ENCODE results near the gene ADCY1.

ADCY1 gene

DNA sequence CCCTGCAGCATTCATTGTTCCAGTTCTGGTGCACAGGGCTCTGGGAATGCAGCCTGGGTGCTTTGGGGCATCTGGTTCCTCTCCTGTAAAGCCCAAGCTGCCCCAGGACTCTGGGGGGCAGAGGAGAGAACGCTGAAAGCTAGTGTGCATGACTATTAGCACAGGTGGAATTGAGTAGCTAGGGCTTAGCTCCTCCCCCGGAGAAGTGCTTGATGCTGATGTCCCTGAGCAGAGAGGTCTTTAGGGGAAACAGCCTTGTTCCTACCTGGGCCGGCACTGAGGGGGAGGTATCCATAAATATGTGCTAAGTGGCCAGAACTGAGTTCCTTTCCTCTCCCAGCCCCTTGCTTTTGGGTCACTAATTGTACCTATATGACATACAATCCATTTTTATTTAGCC is 3.9 kb downstream of the ADCY1 start:
- DNase-seq: no peak

GRCh38 chr7:45578467-45578866 is 4.3 kb downstream of the ADCY1 start:
- DNase-seq: no peak

GRCh38 chr7:45579391-45579801 is 5.2 kb downstream of the ADCY1 start:
- DNase-seq: no peak

DNA sequence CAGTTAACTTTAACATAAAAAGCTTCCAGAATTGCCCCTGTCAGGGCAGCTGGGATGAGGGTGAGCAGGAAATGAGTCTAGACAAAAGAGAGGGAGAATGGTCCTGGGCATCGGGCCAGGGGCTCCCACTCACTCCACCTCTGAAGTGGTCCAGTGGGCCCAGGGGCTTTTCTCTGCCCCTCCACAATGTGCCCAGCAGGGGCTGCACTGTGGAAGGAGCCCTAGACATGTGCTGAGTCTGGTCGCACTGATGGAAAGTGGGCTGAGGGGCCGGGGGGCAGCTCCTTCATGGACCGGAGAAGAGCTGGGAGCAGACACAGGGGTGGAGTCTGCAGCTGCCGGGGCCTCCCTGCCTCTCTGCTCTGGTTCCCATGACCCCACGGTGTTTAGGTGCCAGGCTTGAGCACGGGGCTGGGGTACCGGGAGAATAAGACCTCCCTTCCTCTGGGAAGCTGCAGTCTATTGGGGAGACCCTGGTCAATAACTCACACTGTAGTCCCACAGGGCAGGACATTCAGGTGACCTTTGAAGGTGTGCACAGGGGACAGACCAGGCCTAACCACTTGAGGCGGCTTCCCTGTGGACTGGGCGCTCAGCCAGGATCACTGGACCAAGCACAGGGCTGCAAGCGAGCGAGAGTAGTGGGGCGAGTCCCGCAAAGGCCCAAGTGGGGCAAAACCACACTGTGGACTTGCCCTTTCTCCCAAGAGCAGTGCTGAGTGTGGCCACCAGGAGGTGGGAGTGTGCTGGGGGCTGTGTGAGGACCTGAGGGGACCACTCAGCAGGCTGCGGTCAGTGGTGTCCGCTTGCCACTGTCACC is 6.1 kb downstream of the ADCY1 start:
- DNase-seq: no peak

DNA sequence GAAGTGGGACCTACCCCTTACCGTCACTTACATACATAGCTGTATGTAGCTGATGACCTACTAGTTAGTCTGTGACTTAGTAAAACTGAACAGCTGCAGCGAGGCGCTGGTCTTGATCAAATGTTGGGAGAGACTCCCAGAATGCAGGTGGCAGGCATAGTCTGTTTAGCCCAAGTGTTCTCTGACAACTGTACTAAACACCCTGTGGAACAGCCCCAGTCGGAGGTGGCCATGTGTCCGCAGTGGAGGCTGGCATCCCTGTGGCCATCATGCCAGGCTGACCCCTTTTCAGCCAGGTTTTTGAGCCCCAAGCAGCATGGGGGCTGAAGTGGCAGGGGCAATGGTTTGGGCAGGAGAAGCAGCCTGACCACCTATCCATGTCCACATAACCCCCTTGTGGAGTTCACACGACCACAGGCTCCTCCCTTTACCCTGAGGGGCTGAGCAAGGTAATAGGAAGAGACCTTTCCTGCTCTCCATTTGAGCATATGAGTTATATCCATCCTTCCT is 7.2 kb downstream of the ADCY1 start:
- DNase-seq: no peak

DNA sequence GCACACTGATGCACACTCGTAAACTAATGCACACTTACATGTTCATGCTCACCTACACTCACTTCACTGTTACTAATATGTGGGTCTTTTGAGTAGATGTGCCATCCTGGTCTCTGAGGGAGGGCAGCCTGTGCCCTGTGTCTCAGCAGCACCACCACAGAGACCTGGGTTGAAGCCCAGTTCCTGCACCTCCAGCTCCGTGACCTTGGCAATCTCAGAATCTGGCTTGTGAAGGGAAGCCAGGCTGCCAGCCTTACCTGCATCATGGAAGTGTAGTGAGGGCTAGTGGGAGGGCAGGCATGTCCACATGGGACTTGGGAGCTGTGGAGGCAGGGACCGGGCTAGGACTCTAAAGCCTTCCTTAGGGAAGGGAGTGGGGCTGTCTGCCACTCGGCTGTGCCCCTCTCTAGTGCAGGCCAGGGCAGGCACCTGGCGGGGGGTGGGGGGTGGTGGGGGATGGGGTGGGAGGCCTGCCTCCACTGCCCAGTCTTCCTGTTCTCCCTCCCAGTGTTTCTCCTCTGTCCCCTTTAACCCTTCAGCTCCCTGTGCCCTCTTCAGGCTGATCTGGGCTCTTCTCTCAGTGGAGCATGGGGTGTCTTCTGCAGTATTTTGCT is 8.1 kb downstream of the ADCY1 start:
- DNase-seq: no peak

- no peak for DNase-seq
Observed at GRCh38 chr7:45582868-45583277, 8.7 kb downstream of the ADCY1 start.

DNA sequence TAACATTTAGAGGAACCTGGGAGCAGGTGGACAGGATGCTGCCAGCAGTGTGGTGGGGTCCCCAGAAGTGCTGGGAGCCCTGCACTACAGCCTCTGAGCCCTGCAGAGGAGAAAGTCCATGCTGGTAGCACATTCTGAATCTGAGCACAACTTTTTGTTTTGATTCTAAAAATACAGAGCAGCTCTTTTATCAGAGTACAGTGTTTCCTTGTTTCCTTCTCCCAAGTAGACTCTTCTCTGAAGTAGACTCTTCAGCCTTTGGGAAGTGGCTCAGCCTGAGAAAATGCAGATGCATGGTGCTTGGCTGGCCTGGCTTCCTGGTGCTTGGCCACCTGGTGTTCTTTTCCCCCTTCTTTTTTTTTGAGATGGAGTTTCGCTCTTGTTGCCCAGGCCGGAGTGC is 9.1 kb downstream of the ADCY1 start:
- no peak for DNase-seq

- DNase-seq: no peak
Observed at GRCh38 chr7:45584261-45585210, 10.4 kb downstream of the ADCY1 start.

- no peak for DNase-seq
Observed at GRCh38 chr7:45585628-45586027, 11.5 kb downstream of the ADCY1 start.

DNA sequence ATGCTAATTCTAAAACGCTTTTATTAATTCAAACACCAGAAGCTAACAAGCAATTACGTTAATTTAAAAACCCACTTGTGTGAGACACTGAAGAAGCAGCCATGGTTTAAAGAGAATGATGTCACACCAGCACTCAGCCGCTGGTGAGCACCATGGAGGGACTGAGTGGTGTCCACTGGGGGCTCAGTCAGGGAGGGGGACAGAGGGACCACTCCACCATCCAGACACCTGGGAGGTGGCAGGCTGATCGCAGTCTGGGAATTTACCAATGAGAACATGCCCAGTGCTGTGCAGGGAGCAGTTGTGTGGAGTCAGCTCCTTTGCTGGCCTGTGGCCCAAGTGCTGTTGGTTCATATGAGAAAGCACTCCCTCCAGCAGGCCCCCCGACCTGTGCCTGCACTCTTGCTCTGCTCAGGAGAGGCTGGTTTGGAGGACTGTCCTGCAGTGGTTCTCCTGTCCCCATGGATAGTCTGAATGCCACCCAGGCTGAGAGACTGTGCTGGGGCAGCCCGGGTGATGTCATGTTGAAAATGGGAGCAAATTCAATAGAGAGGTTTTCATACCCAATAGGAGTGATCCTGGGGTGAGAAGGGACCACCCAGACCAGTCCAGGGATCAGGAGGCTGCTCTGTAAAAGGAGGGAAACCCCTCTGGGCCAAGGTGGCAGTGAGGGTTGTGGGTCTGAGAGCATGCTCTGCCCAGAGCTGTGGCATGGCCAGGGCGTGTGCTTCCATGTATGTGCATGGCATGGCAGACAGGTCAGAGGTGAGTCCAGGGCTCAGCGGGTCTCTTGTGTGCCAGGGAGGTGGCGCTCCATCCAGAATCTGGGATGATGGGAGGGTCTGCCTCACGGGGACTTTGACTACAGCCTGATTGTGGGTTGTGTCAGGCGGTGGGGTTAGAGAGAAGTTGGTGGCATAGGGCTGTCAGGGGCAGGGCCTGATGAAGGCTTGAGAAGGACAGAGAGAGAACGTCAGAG is 12.7 kb downstream of the ADCY1 start:
- DNase-seq: no peak

- no peak for DNase-seq
Observed at GRCh38 chr7:45588466-45588865, 14.3 kb downstream of the ADCY1 start.

DNA sequence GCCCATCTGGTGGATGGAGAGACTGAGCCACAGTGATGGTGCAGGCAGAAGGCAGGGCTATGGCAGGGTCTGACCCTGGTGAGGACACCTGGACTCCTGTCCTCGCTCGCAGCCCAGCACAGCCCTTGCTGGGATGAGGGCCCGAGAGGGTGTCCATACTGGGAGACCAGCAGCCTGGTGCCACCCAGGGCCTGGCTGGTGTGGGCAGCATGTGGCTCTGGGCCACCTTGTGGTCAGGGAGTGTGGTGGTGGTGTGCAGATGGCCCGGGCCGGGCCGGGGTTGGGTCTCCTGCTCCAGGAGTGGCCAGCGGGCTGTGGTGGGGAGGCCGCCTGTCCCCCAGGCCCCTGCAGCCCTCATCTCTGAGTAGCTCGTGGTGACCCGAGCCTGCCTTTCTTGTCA is 14.9 kb downstream of the ADCY1 start:
- DNase-seq: no peak

DNA sequence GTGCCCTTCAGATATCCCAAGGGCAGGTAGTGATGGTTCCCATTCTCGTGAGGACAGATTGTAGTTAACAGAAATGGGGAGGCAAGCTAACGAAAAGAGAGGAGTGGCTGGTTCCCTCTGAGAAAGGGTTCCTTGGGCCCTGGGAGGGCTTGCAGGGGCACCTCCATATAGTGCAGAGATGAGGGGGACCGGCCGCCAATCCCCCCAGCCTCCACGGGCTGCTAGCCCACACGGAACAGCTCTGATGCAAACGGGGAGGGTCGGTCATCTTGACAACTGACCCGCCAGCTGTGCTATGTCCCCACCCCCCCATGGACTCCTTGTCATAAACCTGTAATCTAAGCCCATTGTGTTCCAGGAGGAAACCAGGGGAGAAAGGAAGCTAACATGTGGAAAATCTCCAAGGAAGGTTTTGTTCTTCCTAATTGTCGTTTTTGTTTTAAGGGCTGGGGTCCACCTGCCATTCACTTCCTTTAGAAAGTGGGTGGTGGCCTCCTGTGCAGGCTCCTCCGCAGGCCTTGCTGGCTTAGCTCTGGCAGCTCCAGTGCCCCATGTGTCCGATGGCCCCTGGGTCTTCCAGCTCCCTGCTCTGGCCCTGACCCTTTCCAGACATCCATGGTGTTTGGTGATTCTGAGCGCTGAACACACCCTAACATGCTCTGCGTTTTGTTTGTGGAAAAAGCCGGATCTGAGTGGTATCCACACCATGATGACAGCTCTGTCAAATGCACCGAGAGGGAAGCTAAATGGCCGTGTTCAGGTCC is 15.9 kb downstream of the ADCY1 start:
- DNase-seq: no peak

DNA sequence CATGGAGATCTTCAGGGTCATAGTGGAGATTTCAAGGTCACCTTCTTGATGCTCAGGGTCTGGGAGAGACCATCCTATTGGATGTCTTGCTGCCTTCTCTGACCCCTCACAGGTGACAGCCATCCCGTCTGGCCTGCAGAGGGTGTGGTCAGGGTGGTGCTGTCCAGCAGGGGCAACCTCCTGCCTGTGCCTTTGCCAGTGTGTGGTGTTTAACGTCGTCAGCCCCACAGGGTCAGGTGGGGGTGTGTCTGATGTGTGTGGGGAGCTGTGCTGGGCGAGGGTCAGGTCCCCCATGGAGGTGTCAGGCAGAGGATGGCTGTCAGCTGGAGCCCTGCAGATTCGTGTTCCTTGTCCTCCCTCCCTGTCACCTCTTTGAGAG is 16.5 kb downstream of the ADCY1 start:
- DNase-seq: no peak

DNA sequence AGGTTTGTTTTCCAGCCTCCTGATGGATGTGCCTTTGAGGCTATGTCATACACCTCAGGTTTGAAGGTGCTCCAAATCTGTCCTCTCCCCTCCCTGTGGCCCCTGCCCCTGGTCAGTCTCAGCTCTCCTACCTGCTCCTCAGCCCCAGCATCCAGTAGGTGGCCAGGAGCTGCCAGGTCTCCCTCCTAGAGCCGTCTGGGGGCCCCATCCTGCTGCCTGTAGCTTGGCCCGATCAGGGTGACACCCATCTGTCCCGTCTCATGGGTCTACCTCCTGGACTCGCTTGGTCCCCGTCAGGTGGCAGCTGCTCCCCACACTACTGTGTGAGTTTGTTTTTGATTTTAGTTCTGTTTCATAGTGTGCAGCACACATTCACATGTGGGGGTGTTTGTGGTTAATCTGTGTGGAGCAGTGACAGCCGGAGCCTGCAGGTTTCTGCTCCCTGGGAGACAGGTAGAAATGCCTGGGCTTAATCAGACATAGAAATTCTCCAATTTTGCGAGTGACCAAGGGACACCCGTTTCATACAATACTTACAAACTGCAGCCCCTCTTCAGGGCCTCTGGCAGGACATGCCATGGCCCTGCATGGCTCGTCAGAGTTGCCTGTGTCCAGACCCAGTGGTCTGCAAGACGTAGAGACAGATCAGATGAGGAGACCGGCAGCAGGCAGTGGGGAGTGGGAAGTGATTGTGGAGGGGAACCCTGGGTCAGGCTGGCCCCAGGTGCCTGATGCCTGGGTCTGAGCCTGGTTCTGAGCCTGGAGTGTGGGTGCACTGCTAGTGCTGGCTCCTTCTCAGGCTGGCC is 17.1 kb downstream of the ADCY1 start:
- no peak for DNase-seq

- no peak for DNase-seq
Observed at GRCh38 chr7:45592230-45592991, 18.2 kb downstream of the ADCY1 start.

GRCh38 chr7:45593121-45593541 is 19.0 kb downstream of the ADCY1 start:
- no peak for DNase-seq

DNA sequence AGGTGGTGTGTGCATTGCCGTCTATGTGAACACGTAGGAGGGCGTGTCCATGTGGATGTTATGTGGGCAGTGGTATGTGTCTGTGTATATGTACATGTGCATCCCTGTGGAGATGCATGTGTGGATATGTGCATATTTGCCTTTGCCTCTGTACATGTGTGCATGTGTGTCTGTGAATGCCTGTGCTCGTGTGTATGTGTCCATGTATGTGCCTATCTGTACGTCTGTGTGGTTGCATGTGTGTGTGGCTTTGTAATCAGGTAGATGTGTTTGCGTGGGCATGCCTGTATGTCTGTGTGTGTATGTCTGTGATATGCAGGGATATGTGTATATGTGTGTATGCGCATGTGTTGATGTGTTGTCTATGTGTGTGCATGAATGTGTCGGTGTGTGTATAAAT is 19.7 kb downstream of the ADCY1 start:
- DNase-seq: no peak

Measured in fibroblast of upper back skin (primary cell).